GM12878 (cell line): ENCODE results near the gene CACFD1. TPM values are rescaled to one million over a fixed set of nuclear protein-coding genes. Genes with fewer than 3 reads are reported as not detected.

ENCODE experiments used
- ATAC-seq: fragments of 200-7000 bp; cut with Tn5 transposase; 3 replicates; pipeline ENCODE4 v1.9.1; 2020; ENCODE audit warnings: mild to moderate bottlenecking, moderate library complexity
- BruUV-seq: library from RNA; stranded (reverse); fragments of 400-500 nt; replicated peaks from 2 replicates; lab custom pipeline; 2021; lab: Mats Ljungman, UMichigan
- CTCF ChIA-PET: fragments of 300-600 bp; sonication (Branson Sonifier 250); formaldehyde crosslinking; extraction: SDS; loops from one replicate; lab custom pipeline; 2021; ENCODE audit warnings: inconsistent platforms; lab: Yijun Ruan, JAX
- POLR2A ChIA-PET: fragments of 350-600 bp; formaldehyde crosslinking; extraction: SDS; loops from one replicate; lab custom pipeline; 2021; ENCODE audit warnings: inconsistent platforms; lab: Charles Lee
- RAD21 ChIA-PET: fragments of 300-600 bp; sonication (Branson Sonifier 250); formaldehyde crosslinking; loops from one replicate; lab custom pipeline; 2023; ENCODE audit warnings: antibody characterized with exemption; ENCODE audit not compliant: unreplicated experiment; lab: Charles Lee
- SMC1A ChIA-PET: fragments of 300-600 bp; sonication (Branson Sonifier 250); formaldehyde crosslinking; loops from one replicate; lab custom pipeline; 2023; ENCODE audit not compliant: unreplicated experiment, uncharacterized antibody; lab: Charles Lee
- DNase-seq: peaks from one replicate; pipeline ENCODE4 v3.0.0-alpha.2; 2011; ENCODE audit warnings: low read depth, low spot score
- FAIRE-seq: peaks from 3 replicates; lab custom pipeline; 2011; peaks lifted over from hg19 to GRCh38; lab: Jason Lieb, UNC
- H2AFZ ChIP-seq: 2 replicates; pipeline ENCODE4 v1.6.0; 2011; ENCODE audit warnings: low read depth, low read length, control low read depth; ENCODE audit not compliant: control insufficient read depth
- H3K27ac ChIP-seq: 2 replicates; pipeline ENCODE4 v1.5.1; 2011; ENCODE audit warnings: control low read depth; ENCODE audit not compliant: control insufficient read depth, insufficient read depth
- H3K27me3 ChIP-seq, 2 experiments: replicated peaks in 1 of 2; 2 replicates each; pipeline versions ENCODE4 v1.6.0 to v1.6.1; 2011; ENCODE audit warnings: low read length in 1 of 2; ENCODE audit not compliant: control insufficient read depth in 2 of 2, insufficient read depth in 2 of 2
- H3K36me3 ChIP-seq, 2 experiments: 2 replicates each; pipeline ENCODE4 v1.5.1; 2011; ENCODE audit warnings: low read length in 1 of 2; ENCODE audit not compliant: control insufficient read depth in 2 of 2, insufficient read depth in 2 of 2
- H3K4me1 ChIP-seq: 2 replicates; pipeline ENCODE4 v1.6.1; 2011; ENCODE audit warnings: mild to moderate bottlenecking, low read length, moderate library complexity, mixed read lengths; ENCODE audit not compliant: control insufficient read depth, insufficient read depth
- H3K4me2 ChIP-seq: 2 replicates; pipeline ENCODE4 v1.6.0; 2011; ENCODE audit warnings: control low read depth; ENCODE audit not compliant: control insufficient read depth, insufficient read depth
- H3K4me3 ChIP-seq: fragments of 200-600 bp; sonication (generic); 2 replicates; pipeline ENCODE4 v1.5.1; 2016
- H3K79me2 ChIP-seq: 2 replicates; pipeline ENCODE4 v1.6.0; 2011; ENCODE audit warnings: low read length; ENCODE audit not compliant: control insufficient read depth, insufficient read depth
- H3K9ac ChIP-seq: 2 replicates; pipeline ENCODE4 v1.8.0; 2011; ENCODE audit warnings: low read length, control low read depth, mixed read lengths; ENCODE audit not compliant: control insufficient read depth, insufficient read depth
- H3K9me3 ChIP-seq: replicated peaks from 3 replicates; pipeline ENCODE4 v1.5.1; 2011; ENCODE audit warnings: mild to moderate bottlenecking, low read length; ENCODE audit not compliant: control insufficient read depth, insufficient read depth
- H4K20me1 ChIP-seq: 2 replicates; pipeline ENCODE4 v1.6.0; 2011; ENCODE audit not compliant: control insufficient read depth, insufficient read depth
- ATF7 ChIP-seq: fragments of 450-650 bp; IDR thresholded peaks from 2 replicates; pipeline ENCODE4 v1.6.1; 2016; ENCODE audit warnings: low read depth, mild to moderate bottlenecking
- E2F8 ChIP-seq: fragments of 450-650 bp; IDR thresholded peaks from 2 replicates; pipeline ENCODE4 v1.6.1; 2018; ENCODE audit warnings: mild to moderate bottlenecking, low read depth, moderate library complexity; ENCODE audit not compliant: partially characterized antibody
- EZH2 ChIP-seq: IDR thresholded peaks from 2 replicates; pipeline ENCODE4 v1.6.1; 2012; ENCODE audit warnings: low read depth, mild to moderate bottlenecking, control low read depth, inconsistent platforms, low read length, borderline replicate concordance; ENCODE audit not compliant: control insufficient read depth
- HDGF ChIP-seq: fragments of 450-650 bp; IDR thresholded peaks from 2 replicates; pipeline ENCODE4 v1.6.1; 2016; ENCODE audit warnings: antibody characterized with exemption
- KLF5 ChIP-seq: fragments of 450-650 bp; IDR thresholded peaks from 2 replicates; pipeline ENCODE4 v1.6.1; 2014; ENCODE audit warnings: mild to moderate bottlenecking; ENCODE audit not compliant: partially characterized antibody
- NFIC ChIP-seq: IDR thresholded peaks from 2 replicates; pipeline ENCODE4 v1.6.1; 2012; ENCODE audit warnings: low read depth, mild to moderate bottlenecking, inconsistent platforms, low read length, moderate library complexity
- NFYB ChIP-seq: IDR thresholded peaks from 2 replicates; pipeline ENCODE4 v1.6.1; 2011; ENCODE audit warnings: low read depth, mild to moderate bottlenecking, low read length, improper control_type of control experiment, moderate library complexity; ENCODE audit not compliant: insufficient read depth
- NR2F1 ChIP-seq: fragments of 450-650 bp; conservative IDR thresholded peaks from 2 replicates; pipeline ENCODE4 v1.6.1; 2017; ENCODE audit warnings: mild to moderate bottlenecking
- REST ChIP-seq: IDR thresholded peaks from 2 replicates; pipeline ENCODE4 v1.6.1; 2012; ENCODE audit warnings: mild to moderate bottlenecking, low read depth, low read length
- TBL1XR1 ChIP-seq: IDR thresholded peaks from 2 replicates; pipeline ENCODE4 v1.6.1; 2012; ENCODE audit warnings: low read depth, low read length, improper control_type of control experiment
- YY1 ChIP-seq: IDR thresholded peaks from 2 replicates; pipeline ENCODE4 v1.6.1; 2011; ENCODE audit warnings: low read depth, mild to moderate bottlenecking, low read length
- ZBTB40 ChIP-seq: fragments of 450-650 bp; IDR thresholded peaks from 2 replicates; pipeline ENCODE4 v1.6.1; 2016; ENCODE audit warnings: mild to moderate bottlenecking, moderate library complexity, borderline replicate concordance
- ZNF24 ChIP-seq: fragments of 450-650 bp; IDR thresholded peaks from 2 replicates; pipeline ENCODE4 v1.6.1; 2017; ENCODE audit warnings: antibody characterized with exemption, mild to moderate bottlenecking
- WGBS: methylation state at CpG from one replicate; pipeline ENCODE4 v1.1.6; 2016; ENCODE audit warnings: low lambda C conversion rate; ENCODE audit not compliant: insufficient replicate concordance, insufficient coverage; ENCODE audit errors: missing lambda C conversion rate; 5-methylcytosine and 5-hydroxymethylcytosine counted together
- in situ Hi-C: fragments of 300-500 bp; cut with MboI; formaldehyde crosslinking; loops from 9 replicates; pipeline ENCODE4 v1.14.3; 2018; ENCODE audit warnings: mixed read lengths
- intact Hi-C: fragments of 100-400 bp; cut with micrococcal nuclease; formaldehyde crosslinking; loops from one replicate; pipeline ENCODE4 v1.14.2; 2022; ENCODE audit not compliant: unreplicated experiment
- polyA plus RNA-seq, 11 experiments: library from polyadenylated mRNA; depleted of rRNA in 4 of 11; unstranded in 6 of 11; stranded (reverse) in 5 of 11; fragments of >200 nt; fragmentation: Nextera tagmentation in 4 of 11; fragmentation: Illumina TruSeq in 1 of 11; extraction: Ambion mirVana in 4 of 11; extraction: Trizol in 1 of 11; gene quantifications; 1 replicate in 1 of 11; 2 replicates in 10 of 11; pipeline versions ENCODE4 v1.2.1 to v1.2.3, GENCODE V29; 2011 to 2016; ENCODE audit warnings: inconsistent platforms in 2 of 11, missing spikeins in 2 of 11, low read depth in 1 of 11
- total RNA-seq, 4 experiments: library from RNA; depleted of rRNA in 3 of 4; stranded (reverse); fragments of >200 nt in 3 of 4; fragmentation: Illumina TruSeq in 1 of 4; extraction: Trizol in 1 of 4; gene quantifications; 2 replicates each; pipeline versions ENCODE4 v1.2.1 to v1.2.3, GENCODE V29; 2013 to 2021

Gene CACFD1
- total and polyA plus RNA-seq, 10 of the 15 experiments (the other 5 are each of a cell fraction or from before 2014, with no cell fraction given), result 0.09 to 5.8 (median 1.4) TPM; not detected in 1

DNA sequence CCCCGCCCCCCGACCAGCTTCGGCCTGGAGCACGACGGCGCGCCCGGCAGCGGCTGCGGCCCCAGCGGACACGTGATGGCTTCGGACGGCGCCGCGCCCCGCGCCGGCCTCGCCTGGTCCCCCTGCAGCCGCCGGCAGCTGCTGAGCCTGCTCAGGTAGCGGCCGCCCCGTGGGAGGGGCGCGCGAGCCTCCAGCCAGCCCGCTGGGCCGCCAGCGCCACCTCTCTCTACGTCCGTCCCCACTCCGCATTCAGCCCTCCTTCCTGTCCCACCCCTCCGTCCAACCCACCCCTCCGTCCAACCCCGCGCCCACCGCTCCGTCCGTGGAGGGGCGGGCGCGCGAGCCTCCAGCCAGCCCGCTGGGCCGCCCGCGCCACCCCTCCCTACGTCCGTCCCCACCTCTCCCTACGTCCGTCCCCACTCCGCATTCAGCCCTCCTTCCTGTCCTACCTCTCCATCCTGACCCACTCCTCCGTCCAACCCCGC lies 31.1 kb upstream of the CACFD1 start (continued):
- TF ChIP-seq KLF5 (no peak), EZH2 (no peak), NR2F1 (no peak), TBL1XR1 (no peak)

- Histone ChIP-seq H3K4me2 (no peak overlapping the region), H2AFZ (no peak overlapping the region), H4K20me1 (no peaks in the 10 kb centered on the region), H3K4me1 (no peaks in the 10 kb centered on the region), H3K27me3 (no peaks in the 10 kb centered on the region; a peak in 1 of 4 replicates), H3K36me3 (no peaks in the 10 kb centered on the region), H3K9me3 (no peaks in the 10 kb centered on the region; the same call in 2 of the 3 replicates), H3K27ac (no peak overlapping the region), H3K4me3 (no peak overlapping the region), H3K79me2 (no peaks in the 10 kb centered on the region), H3K9ac (no peak overlapping the region)
- no TSS peak for BruUV-seq
- in situ Hi-C loops, result no loop called here
- no peak for FAIRE-seq
- no peak for ATAC-seq
- DNase-seq, result no peak
- ChIA-PET RAD21 (no interaction called here), SMC1A (no interaction called here), CTCF (no interaction called here), POLR2A (no interaction called here)
- WGBS, result 0% methylated on average over 6 of the region's 18 CpGs
- intact Hi-C loops, result no loop called here
- TF ChIP-seq YY1, result no peak
- no peak for TF ChIP-seq ZNF24
- no peak for TF ChIP-seq HDGF
- no peak for TF ChIP-seq TBL1XR1
- no peak for TF ChIP-seq REST
- TF ChIP-seq NFIC, result no peak
- no peak for TF ChIP-seq ZBTB40
- TF ChIP-seq ATF7, result no peak
- no peak for TF ChIP-seq NFYB
- no peak for TF ChIP-seq E2F8
These were observed 30.6 kb upstream of the CACFD1 start for GRCh38 chr9:133429214-133429613.
